Bronchial epithelial cell (primary cell): ENCODE results near the gene INTS6L. TPM values are rescaled to one million over a fixed set of nuclear protein-coding genes. Genes with fewer than 3 reads are reported as not detected.

Source experiments
- DNase-seq: peaks from one replicate; pipeline ENCODE4 v3.0.0-alpha.2; 2010; ENCODE audit warnings: low read depth
- FAIRE-seq: peaks from 2 replicates; lab custom pipeline; 2011; peaks lifted over from hg19 to GRCh38; lab: Jason Lieb, UNC
- H3K27me3 ChIP-seq: 2 replicates; pipeline ENCODE4 v1.5.1; 2011; ENCODE audit warnings: low read length; ENCODE audit not compliant: control insufficient read depth, insufficient read depth
- H3K36me3 ChIP-seq: 2 replicates; pipeline ENCODE4 v1.5.1; 2011; ENCODE audit warnings: low read length; ENCODE audit not compliant: control insufficient read depth, insufficient read depth
- H3K4me3 ChIP-seq: 2 replicates; pipeline ENCODE4 v1.5.1; 2011; ENCODE audit warnings: mild to moderate bottlenecking, low read depth, low read length, control low read depth
- CTCF ChIP-seq: IDR thresholded peaks from 2 replicates; pipeline ENCODE4 v1.5.1; 2011; ENCODE audit warnings: mild to moderate bottlenecking, moderate library complexity, low read length, control low read depth, inconsistent platforms; ENCODE audit not compliant: insufficient read depth, severe bottlenecking
- total RNA-seq: library from RNA; depleted of rRNA; stranded (reverse); fragments of >200 nt; gene quantifications from 2 replicates; pipeline ENCODE4 v1.2.1, GENCODE V29; 2014

INTS6L gene
- total RNA-seq, 1 donor from 2014 or later: 3.2 TPM

DNA sequence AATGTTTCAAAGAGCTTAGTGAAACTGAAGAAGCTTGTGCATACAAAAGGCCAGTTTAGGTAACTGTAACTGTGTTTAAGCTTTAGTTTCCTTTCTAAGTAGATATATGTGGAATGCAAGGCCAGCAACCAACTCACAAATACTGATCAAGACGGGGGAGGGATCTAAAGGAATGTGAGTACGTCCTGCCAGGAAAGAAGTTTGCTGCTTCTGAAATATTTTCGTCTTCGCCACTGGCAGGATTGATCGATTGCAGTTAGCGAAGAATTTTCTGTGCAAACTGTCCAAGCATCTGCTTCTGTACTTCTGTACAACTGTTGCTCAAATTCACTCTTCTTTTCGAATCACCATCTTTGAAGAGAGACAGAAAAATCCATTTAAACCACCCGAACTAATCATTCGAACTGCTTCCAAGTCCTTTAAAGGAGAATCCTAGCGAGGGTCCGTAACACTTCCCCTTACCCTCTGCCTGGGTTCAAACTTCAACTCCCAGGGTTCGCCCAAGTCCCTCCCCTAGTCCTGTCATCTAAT, 373 bp upstream of the INTS6L start:
- no peak for TF ChIP-seq CTCF
- H3K27me3 ChIP-seq: no peaks in the 10 kb centered on the region
- FAIRE-seq: no peak
- H3K36me3 ChIP-seq: no peaks in the 10 kb centered on the region
- peak overlapping the region; percentile 73 for H3K4me3 ChIP-seq
- peak; percentile 19 for DNase-seq

DNA sequence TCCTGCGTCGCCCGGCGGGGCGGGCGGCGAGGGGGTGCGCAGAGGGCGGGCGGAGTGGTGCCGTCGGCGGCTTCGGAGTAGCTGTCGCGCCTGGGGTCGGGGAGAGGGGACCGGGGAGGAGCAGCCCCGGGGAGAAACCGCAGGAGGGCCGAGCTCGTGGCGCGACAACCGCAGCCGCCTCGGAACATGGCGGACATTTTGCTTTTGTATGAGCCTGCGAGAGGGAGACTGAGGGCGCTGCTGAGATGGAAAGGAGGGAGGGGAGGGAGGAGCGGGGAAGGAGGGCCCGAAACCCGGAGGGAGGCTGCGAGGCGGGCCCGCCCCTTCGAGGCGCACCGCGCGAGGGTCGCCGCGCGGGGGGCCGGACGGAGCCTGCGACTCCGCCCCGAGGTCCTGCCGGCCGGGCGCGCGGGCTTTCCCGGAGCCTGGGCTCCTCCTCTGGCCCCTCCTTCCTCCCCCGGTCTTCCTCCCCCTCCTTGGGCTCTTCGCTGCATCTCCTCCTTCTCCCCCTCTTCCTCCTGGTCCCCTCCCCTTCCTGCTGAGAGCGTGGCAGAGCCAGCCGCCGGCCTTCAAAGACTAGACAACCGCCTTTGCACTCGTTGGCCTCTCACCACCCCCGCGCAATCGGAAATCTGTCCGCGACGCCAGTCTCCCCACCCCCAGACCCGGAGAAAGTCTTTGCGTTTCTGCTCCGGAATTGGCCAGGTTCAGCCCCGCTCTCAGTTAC, 1.1 kb downstream of the INTS6L start:
- FAIRE-seq: no peak
- no peak for TF ChIP-seq CTCF
- H3K4me3 ChIP-seq: peak overlapping the region; percentile 73
- DNase-seq: peak; percentile 83
- H3K27me3 ChIP-seq: no peaks in the 10 kb centered on the region
- H3K36me3 ChIP-seq: no peaks in the 10 kb centered on the region

DNA sequence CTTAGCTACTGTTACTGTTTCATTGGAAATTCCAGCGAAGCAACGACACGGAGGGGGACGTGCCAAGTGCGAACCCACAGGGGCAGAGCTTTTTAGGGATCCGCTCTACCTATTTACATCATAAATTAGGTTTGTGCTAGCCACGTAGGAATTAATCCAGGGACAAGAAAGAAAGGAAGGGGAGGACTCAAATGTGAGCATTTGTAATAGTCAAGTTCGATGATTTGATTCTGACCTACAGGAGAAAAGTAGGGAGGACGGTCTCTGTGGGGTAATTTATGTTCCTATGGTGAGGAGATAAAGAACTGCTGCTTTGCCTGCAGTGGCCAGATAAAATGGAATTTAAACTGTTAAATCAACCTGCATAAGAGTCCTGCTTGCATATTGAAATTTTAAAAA, 1.7 kb downstream of the INTS6L start:
- Histone ChIP-seq H3K4me3 (peak overlapping the region; percentile 42), H3K36me3 (no peaks in the 10 kb centered on the region), H3K27me3 (no peaks in the 10 kb centered on the region)
- no peak for TF ChIP-seq CTCF
- FAIRE-seq (no peak), DNase-seq (no peak)

DNA sequence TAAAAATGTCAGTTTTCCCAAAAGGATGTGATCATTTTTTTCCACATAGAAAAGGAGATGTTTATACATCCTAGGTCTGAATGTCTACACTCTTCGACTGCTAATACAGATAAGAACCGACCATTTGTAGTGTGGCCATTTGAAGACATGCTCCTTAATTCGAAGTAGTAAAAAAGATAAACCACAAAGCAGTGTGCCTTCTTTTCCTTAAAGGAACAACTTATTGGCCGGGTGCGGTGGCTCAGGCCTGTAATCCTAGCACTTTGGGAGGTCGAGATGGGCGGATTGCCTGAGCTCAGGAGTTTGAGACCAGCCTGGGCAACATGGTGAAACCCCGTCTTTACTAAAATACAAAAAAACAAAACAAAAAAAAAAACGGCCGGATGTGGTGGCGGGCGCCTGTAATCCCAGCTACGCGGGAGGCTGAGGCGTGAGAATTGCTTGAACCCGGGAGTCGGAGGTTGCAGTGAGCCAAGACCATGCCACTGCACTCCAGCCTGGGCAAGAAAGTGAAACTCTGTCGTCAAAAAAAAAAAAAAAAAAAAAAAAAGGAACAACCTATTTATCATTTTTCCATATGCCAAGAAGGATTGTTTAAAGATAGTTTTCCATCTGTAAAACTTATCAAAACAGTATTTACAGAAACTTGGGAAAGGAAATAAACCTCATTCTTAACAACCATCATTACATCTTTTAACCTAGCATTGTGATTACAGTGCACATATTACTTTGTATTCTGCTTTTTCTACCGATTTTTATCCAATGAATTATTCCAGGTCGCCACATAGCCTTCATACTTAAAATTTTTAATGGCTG, 2.6 kb downstream of the INTS6L start:
- no peak for TF ChIP-seq CTCF
- no peak for FAIRE-seq
- no peak overlapping the region for H3K4me3 ChIP-seq

GRCh38 chrX:135528254-135528653, 7.8 kb downstream of the INTS6L start:
- no peak overlapping the region for H3K4me3 ChIP-seq
- no peaks in the 10 kb centered on the region for H3K27me3 ChIP-seq
- FAIRE-seq: no peak
- DNase-seq: no peak
- H3K36me3 ChIP-seq: no peaks in the 10 kb centered on the region
- TF ChIP-seq CTCF: no peak

More for the DNA sequence above, 2.6 kb downstream of the INTS6L start:
- no peak for DNase-seq
- no peaks in the 10 kb centered on the region for H3K27me3 ChIP-seq
- H3K36me3 ChIP-seq: no peaks in the 10 kb centered on the region
